MM.1S (cell line): ENCODE results near the gene FLVCR1.

Source experiments
- EZH2phosphoT487 ChIP-seq: fragments of 300-600 bp; sonication (generic); IDR thresholded peaks from 2 replicates; pipeline ENCODE4 v1.6.1; 2018; ENCODE audit warnings: antibody characterized with exemption, low read length
- TF ChIP-seq, protein P1 (sequence below): fragments of 300-600 bp; sonication (generic); IDR thresholded peaks from 2 replicates; pipeline ENCODE4 v1.5.1; 2016; ENCODE audit warnings: antibody characterized with exemption, low read length, mixed read lengths

DNA sequence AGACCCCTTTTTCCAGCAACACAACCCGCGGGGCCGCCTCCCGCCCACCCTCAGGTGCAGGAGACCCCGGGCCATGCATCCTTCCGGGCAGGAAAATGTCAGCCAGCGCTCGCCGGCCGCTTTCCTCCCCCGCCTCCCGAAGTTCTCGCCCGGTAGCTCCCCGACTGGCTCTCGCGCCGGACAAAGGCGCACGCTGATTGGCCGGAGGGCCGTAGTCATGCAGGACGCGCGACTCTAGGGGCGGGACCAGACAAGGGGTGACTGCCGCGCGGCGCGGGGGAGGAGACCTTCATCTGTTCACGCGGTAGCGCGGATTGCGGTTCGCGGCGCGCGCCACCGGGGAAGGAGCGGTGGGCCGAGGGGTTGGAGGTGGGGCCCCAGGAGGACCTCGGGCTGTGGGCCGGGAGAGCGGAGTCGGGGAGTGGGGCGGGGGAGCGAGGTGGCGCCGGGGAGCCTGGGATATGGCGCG lies at the start of gene FLVCR1:
- TF ChIP-seq, protein P1, sequence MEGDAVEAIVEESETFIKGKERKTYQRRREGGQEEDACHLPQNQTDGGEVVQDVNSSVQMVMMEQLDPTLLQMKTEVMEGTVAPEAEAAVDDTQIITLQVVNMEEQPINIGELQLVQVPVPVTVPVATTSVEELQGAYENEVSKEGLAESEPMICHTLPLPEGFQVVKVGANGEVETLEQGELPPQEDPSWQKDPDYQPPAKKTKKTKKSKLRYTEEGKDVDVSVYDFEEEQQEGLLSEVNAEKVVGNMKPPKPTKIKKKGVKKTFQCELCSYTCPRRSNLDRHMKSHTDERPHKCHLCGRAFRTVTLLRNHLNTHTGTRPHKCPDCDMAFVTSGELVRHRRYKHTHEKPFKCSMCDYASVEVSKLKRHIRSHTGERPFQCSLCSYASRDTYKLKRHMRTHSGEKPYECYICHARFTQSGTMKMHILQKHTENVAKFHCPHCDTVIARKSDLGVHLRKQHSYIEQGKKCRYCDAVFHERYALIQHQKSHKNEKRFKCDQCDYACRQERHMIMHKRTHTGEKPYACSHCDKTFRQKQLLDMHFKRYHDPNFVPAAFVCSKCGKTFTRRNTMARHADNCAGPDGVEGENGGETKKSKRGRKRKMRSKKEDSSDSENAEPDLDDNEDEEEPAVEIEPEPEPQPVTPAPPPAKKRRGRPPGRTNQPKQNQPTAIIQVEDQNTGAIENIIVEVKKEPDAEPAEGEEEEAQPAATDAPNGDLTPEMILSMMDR, result no peak
- TF ChIP-seq EZH2phosphoT487, result no peak
